HUES6 (cell line): ENCODE results near the gene ABCA5.
"Not testable (repeated sequence)": the region's sequence is repeated elsewhere in the genome, so short reads cannot be mapped to it uniquely, and the experiment has no call there.

Experiments used
- H3K27ac ChIP-seq: 2 replicates; pipeline ENCODE4 v1.7.0; 2013; ENCODE audit warnings: low read depth, mild to moderate bottlenecking, low read length, inconsistent platforms
- H3K27me3 ChIP-seq: 2 replicates; pipeline ENCODE4 v1.6.1; 2013; ENCODE audit warnings: low read length; ENCODE audit not compliant: control insufficient read depth, insufficient read depth
- H3K36me3 ChIP-seq: 2 replicates; pipeline ENCODE4 v1.6.1; 2013; ENCODE audit warnings: low read length; ENCODE audit not compliant: control insufficient read depth, insufficient read depth
- H3K4me1 ChIP-seq: 2 replicates; pipeline ENCODE4 v1.6.1; 2013; ENCODE audit warnings: low read length; ENCODE audit not compliant: control insufficient read depth, insufficient read depth
- H3K4me3 ChIP-seq: 2 replicates; pipeline ENCODE4 v1.5.1; 2013; ENCODE audit warnings: low read depth, low read length
- H3K9ac ChIP-seq: one replicate; pipeline ENCODE4 v1.6.1; 2013; ENCODE audit warnings: mild to moderate bottlenecking, low read length
- H3K9me3 ChIP-seq: 2 replicates; pipeline ENCODE4 v1.6.1; 2013; ENCODE audit warnings: low read depth, low read length; ENCODE audit not compliant: control insufficient read depth, insufficient read depth

ABCA5 gene

GRCh38 chr17:69298120-69298722 is 28.7 kb downstream of the ABCA5 start:
- not testable (repeated sequence) for H3K27me3 ChIP-seq, H3K4me1 ChIP-seq, H3K36me3 ChIP-seq, H3K27ac ChIP-seq, H3K9me3 ChIP-seq, H3K9ac ChIP-seq, H3K4me3 ChIP-seq

DNA sequence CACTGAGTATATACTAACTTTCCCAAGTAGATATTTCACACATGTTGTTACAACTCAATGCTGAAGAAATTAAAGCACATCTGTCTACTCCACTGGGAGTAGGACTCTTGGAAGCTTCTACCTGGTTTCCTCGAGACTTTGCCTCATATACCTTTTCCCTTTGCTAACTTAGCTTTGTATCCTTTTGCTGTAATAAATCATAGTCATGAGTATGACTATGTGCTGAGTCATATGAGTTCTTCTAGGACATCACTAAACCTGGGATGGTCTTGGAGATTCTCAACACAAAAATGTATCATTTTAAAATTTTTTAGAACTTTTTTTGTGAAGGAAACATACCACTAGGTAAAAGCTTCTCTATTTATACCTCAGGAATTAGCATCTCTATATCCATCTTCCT is 39.8 kb downstream of the ABCA5 start:
- Histone ChIP-seq H3K4me3 (no peak overlapping the region), H3K27me3 (no peaks in the 10 kb centered on the region), H3K9me3 (no peaks in the 10 kb centered on the region), H3K9ac (no peak overlapping the region), H3K27ac (no peak overlapping the region), H3K4me1 (no peaks in the 10 kb centered on the region), H3K36me3 (no peaks in the 10 kb centered on the region)

DNA sequence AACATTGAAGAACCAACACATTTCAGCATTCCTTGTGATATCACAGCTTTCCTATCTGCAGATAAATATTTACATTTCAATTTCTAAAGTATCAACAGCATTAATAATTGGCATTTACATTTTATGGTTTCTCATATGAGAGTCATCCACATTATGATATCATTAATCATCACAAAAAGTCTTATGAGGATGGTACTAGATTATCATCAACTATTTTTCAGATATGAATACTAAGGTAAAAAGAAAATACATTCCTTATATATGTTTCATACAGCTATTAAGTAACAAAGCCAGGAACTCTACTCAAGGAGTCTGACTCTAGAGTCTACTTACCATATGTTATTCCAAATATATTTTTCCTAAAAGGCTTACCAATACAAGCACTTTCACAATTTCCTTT is 40.7 kb downstream of the ABCA5 start:
- Histone ChIP-seq H3K27ac (no peak overlapping the region), H3K27me3 (no peaks in the 10 kb centered on the region), H3K9me3 (no peaks in the 10 kb centered on the region), H3K4me3 (no peak overlapping the region), H3K9ac (no peak overlapping the region), H3K36me3 (no peaks in the 10 kb centered on the region), H3K4me1 (no peaks in the 10 kb centered on the region)

DNA sequence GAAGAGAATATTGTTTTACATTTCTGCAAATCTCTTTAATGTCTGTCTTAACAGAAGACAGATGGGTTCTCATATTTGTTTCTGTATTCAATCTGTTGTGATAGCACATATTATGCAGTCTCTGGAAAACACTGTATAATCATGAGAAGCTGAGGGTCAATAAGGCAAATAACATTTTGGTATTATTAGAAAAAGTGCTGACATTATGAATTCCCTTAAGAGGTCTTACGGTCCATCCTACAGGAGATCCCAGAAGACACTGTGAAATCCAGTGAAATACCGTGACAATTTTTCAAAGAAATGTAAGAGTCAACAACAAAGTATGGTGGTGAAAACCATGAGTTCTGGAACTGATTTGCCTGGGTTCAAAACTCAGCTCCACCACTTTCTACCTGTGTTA is 42.3 kb downstream of the ABCA5 start:
- no peaks in the 10 kb centered on the region for H3K4me1 ChIP-seq
- H3K9me3 ChIP-seq: no peaks in the 10 kb centered on the region
- no peak overlapping the region for H3K27ac ChIP-seq
- no peak overlapping the region for H3K9ac ChIP-seq
- H3K4me3 ChIP-seq: no peak overlapping the region
- no peaks in the 10 kb centered on the region for H3K27me3 ChIP-seq
- no peaks in the 10 kb centered on the region for H3K36me3 ChIP-seq

- H3K4me1 ChIP-seq: no peaks in the 10 kb centered on the region
- H3K9ac ChIP-seq: no peak overlapping the region
- no peaks in the 10 kb centered on the region for H3K27me3 ChIP-seq
- no peaks in the 10 kb centered on the region for H3K36me3 ChIP-seq
- no peak overlapping the region for H3K27ac ChIP-seq
- H3K4me3 ChIP-seq: no peak overlapping the region
- H3K9me3 ChIP-seq: no peaks in the 10 kb centered on the region
These were observed 44.9 kb downstream of the ABCA5 start for GRCh38 chr17:69282002-69282401.

GRCh38 chr17:69276279-69276678 is 50.7 kb downstream of the ABCA5 start:
- H3K4me1 ChIP-seq, H3K9ac ChIP-seq, H3K27me3 ChIP-seq, H3K9me3 ChIP-seq, H3K36me3 ChIP-seq, H3K4me3 ChIP-seq, H3K27ac ChIP-seq: not testable (repeated sequence)

- no peak overlapping the region for H3K9ac ChIP-seq
- no peaks in the 10 kb centered on the region for H3K36me3 ChIP-seq
- H3K4me3 ChIP-seq: no peak overlapping the region
- H3K27me3 ChIP-seq: no peaks in the 10 kb centered on the region
- no peaks in the 10 kb centered on the region for H3K4me1 ChIP-seq
- H3K9me3 ChIP-seq: no peaks in the 10 kb centered on the region
- H3K27ac ChIP-seq: no peak overlapping the region
These were observed 51.2 kb downstream of the ABCA5 start for GRCh38 chr17:69275751-69276150.

DNA sequence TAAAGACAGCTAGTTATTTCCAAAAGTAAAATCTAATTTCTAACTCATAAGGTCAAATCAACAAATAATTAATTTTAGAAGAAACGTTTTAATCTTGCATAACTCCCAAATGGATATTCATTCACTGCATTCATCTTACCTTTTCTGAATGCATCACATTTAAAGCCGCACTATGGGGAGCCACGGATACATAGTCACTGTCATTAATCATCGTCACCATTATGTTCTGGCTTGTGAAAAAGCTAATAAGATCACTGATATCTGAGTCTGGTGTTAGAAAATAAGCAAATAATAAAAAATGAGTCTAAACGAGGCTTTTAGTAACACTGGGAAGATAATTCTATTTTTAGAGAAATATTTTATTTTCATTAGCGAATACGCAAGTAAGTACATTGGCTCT is 55.9 kb downstream of the ABCA5 start:
- Histone ChIP-seq H3K27me3 (no peaks in the 10 kb centered on the region), H3K4me3 (no peak overlapping the region), H3K36me3 (no peaks in the 10 kb centered on the region), H3K9me3 (no peaks in the 10 kb centered on the region), H3K27ac (no peak overlapping the region), H3K4me1 (no peaks in the 10 kb centered on the region), H3K9ac (no peak overlapping the region)

- H3K36me3 ChIP-seq: no peaks in the 10 kb centered on the region
- H3K4me1 ChIP-seq: no peaks in the 10 kb centered on the region
- H3K27me3 ChIP-seq: no peaks in the 10 kb centered on the region
- H3K9me3 ChIP-seq: no peaks in the 10 kb centered on the region
- H3K4me3 ChIP-seq: no peak overlapping the region
- H3K9ac ChIP-seq: no peak overlapping the region
- no peak overlapping the region for H3K27ac ChIP-seq
These were observed 57.6 kb downstream of the ABCA5 start for GRCh38 chr17:69269131-69269998.

DNA sequence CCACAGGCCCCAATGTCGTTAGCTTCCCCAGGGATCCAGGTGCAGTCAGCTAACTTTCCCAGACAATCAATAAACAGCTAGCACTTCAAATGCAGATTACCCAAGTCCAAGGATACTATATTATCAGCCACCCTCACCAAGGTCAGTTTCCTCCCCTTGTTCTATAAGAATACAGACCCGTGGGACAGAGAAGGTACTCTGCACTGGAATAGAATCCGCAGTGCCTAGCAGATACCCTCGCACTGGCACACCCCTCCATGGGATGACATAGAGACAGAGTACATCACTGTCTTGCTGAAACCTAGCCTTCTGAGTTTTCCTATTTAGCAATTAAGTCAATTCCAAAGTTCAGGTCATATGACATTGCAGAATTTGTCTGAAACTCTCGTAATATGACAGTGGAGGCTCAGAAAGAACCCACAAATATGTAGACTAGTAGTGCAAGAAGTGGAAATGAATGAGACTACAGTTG is 58.4 kb downstream of the ABCA5 start:
- no peaks in the 10 kb centered on the region for H3K36me3 ChIP-seq
- no peak overlapping the region for H3K4me3 ChIP-seq
- no peak overlapping the region for H3K9ac ChIP-seq
- H3K27ac ChIP-seq: no peak overlapping the region
- H3K9me3 ChIP-seq: no peaks in the 10 kb centered on the region
- H3K4me1 ChIP-seq: no peaks in the 10 kb centered on the region
- H3K27me3 ChIP-seq: no peaks in the 10 kb centered on the region

DNA sequence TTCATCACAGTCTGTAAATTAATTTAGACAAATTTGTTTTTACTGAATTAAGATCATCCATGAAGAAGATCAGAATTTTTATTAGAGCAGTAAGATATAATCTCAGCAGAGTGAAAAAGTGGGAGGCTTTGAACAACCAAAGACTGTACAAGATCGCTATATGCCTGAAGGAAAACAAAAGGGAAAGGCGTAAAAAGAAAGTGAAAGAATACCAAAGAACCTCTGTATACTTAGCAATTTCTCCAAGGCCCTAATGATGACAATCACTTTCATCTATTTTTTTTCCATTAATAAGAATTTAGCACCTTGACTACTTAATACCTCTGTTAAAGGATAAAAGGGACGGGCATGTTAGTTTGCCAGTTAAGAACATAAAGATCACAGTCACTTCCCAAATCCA is 59.7 kb downstream of the ABCA5 start:
- no peak overlapping the region for H3K9ac ChIP-seq
- H3K4me1 ChIP-seq: no peaks in the 10 kb centered on the region
- no peaks in the 10 kb centered on the region for H3K36me3 ChIP-seq
- no peak overlapping the region for H3K27ac ChIP-seq
- no peak overlapping the region for H3K4me3 ChIP-seq
- no peaks in the 10 kb centered on the region for H3K27me3 ChIP-seq
- H3K9me3 ChIP-seq: no peaks in the 10 kb centered on the region
